ENCODE data around the gene ANKRD6.

DNA sequence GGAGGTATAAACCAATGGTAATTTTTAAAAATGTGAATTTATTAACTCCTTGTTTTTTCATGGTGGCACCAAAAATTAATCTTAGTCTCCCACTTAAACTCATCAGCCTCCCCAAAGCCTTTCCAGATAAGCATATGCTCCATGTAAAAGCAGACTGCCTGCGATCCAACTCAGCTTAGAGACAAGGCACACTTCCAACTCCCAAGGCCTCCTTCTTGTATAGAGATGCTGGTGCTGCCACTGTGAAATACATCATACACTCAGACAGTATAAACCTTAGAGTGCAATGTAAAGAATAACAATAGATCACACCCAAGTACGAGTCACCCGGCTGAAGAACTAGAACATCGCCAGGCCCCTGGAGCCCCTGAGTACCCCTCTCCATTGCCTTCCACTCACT, 2.0 kb downstream of the ANKRD6 start:
- TF ChIP-seq, protein P1, sequence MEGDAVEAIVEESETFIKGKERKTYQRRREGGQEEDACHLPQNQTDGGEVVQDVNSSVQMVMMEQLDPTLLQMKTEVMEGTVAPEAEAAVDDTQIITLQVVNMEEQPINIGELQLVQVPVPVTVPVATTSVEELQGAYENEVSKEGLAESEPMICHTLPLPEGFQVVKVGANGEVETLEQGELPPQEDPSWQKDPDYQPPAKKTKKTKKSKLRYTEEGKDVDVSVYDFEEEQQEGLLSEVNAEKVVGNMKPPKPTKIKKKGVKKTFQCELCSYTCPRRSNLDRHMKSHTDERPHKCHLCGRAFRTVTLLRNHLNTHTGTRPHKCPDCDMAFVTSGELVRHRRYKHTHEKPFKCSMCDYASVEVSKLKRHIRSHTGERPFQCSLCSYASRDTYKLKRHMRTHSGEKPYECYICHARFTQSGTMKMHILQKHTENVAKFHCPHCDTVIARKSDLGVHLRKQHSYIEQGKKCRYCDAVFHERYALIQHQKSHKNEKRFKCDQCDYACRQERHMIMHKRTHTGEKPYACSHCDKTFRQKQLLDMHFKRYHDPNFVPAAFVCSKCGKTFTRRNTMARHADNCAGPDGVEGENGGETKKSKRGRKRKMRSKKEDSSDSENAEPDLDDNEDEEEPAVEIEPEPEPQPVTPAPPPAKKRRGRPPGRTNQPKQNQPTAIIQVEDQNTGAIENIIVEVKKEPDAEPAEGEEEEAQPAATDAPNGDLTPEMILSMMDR (IDR thresholded peaks at IDR 0.05) = no peak
- no peak for TF ChIP-seq POLR2AphosphoS5 (IDR thresholded peaks at IDR 0.05; ENCODE audit: insufficient read depth in 1 of 2, low read depth in 1 of 2)
- TF ChIP-seq POLR2A (IDR thresholded peaks at IDR 0.05) = no peak

Data from vagina (tissue), 2 donors.